H1 (cell line): ENCODE measurements around the gene RTN4. TPM values are rescaled to one million over a fixed set of nuclear protein-coding genes. Genes with fewer than 3 reads are reported as not detected.

Experiments
- CTCF ChIA-PET: fragments of 300-600 bp; sonication (Branson Sonifier 250); formaldehyde crosslinking; loops from one replicate; lab custom pipeline; 2021; ENCODE audit not compliant: partially characterized antibody; lab: Charles Lee
- POLR2A ChIA-PET: fragments of 300-600 bp; sonication (Branson Sonifier 250); formaldehyde crosslinking; loops from one replicate; lab custom pipeline; 2021; ENCODE audit warnings: inconsistent platforms; ENCODE audit not compliant: partially characterized antibody; lab: Charles Lee
- DNase-seq, 2 experiments: peaks; one replicate each; pipeline versions ENCODE4 v3.0.0 to v3.0.0-alpha.2; 2010 to 2022; ENCODE audit warnings: low spot score in 2 of 2, low read depth in 1 of 2, mixed read lengths in 1 of 2
- FAIRE-seq: peaks from 2 replicates; lab custom pipeline; 2011; peaks lifted over from hg19 to GRCh38; lab: Jason Lieb, UNC
- H2AFZ ChIP-seq: 2 replicates; pipeline ENCODE4 v1.8.1; 2012; ENCODE audit warnings: low read length, inconsistent platforms
- H2AK5ac ChIP-seq: 2 replicates; pipeline ENCODE4 v1.6.1; 2013; ENCODE audit warnings: low read depth, low read length
- H2BK120ac ChIP-seq: replicated peaks from 2 replicates; pipeline ENCODE3; 2013; ENCODE audit warnings: low read depth, low read length, inconsistent platforms
- H2BK12ac ChIP-seq: 2 replicates; pipeline ENCODE4 v1.6.1; 2013; ENCODE audit warnings: low read depth, low read length
- H2BK15ac ChIP-seq: 2 replicates; pipeline ENCODE4 v1.6.1; 2013; ENCODE audit warnings: low read length
- H2BK20ac ChIP-seq: 2 replicates; pipeline ENCODE4 v1.6.1; 2013; ENCODE audit warnings: low read length
- H2BK5ac ChIP-seq: 2 replicates; pipeline ENCODE4 v1.6.1; 2013; ENCODE audit warnings: low read depth, low read length
- H3K14ac ChIP-seq: 2 replicates; pipeline ENCODE4 v1.6.1; 2013; ENCODE audit warnings: inconsistent platforms; ENCODE audit not compliant: insufficient read length
- H3K18ac ChIP-seq: 2 replicates; pipeline ENCODE4 v1.6.1; 2013; ENCODE audit warnings: low read length; ENCODE audit errors: extremely low read depth
- H3K23ac ChIP-seq: 2 replicates; pipeline ENCODE4 v1.6.1; 2013; ENCODE audit warnings: inconsistent platforms; ENCODE audit not compliant: insufficient read length
- H3K23me2 ChIP-seq: 2 replicates; pipeline ENCODE4 v1.6.1; 2013; ENCODE audit warnings: low read depth, low read length
- H3K27ac ChIP-seq: 2 replicates; pipeline ENCODE4 v1.6.1; 2011; ENCODE audit warnings: low read depth, low read length, inconsistent platforms
- H3K27me3 ChIP-seq, 4 experiments: replicated peaks in 1 of 4; 1 replicate in 1 of 4; 2 replicates in 3 of 4; pipeline versions ENCODE4 v1.6.1 to v1.8.1; 2011 to 2013; ENCODE audit warnings: low read length in 3 of 4, mild to moderate bottlenecking in 3 of 4, inconsistent platforms in 2 of 4, mixed read lengths in 2 of 4, moderate library complexity in 1 of 4; ENCODE audit not compliant: control insufficient read depth in 3 of 4, insufficient read depth in 3 of 4; ENCODE audit errors: extremely low read depth in 1 of 4
- H3K36me3 ChIP-seq, 4 experiments: 2 replicates each; pipeline versions ENCODE4 v1.6.1 to v1.8.1; 2011 to 2013; ENCODE audit warnings: mild to moderate bottlenecking in 4 of 4, low read length in 3 of 4, moderate library complexity in 2 of 4, control low read depth in 1 of 4, inconsistent platforms in 1 of 4; ENCODE audit not compliant: insufficient read depth in 4 of 4, control insufficient read depth in 2 of 4
- H3K4ac ChIP-seq: replicated peaks from 2 replicates; pipeline ENCODE3; 2013; ENCODE audit warnings: low read length, low read depth, mixed read lengths, inconsistent platforms; ENCODE audit not compliant: insufficient read length
- H3K4me1 ChIP-seq, 4 experiments: replicated peaks in 1 of 4; 1 replicate in 1 of 4; 2 replicates in 3 of 4; pipeline versions ENCODE4 v1.6.1 to v1.8.1; 2011 to 2013; ENCODE audit warnings: low read length in 3 of 4, inconsistent platforms in 2 of 4, mixed read lengths in 1 of 4; ENCODE audit not compliant: insufficient read depth in 4 of 4, control insufficient read depth in 3 of 4
- H3K4me2 ChIP-seq, 2 experiments: 2 replicates each; pipeline versions ENCODE4 v1.6.1 to v1.8.1; 2011 to 2013; ENCODE audit warnings: low read depth in 2 of 2, low read length in 2 of 2, control low read depth in 1 of 2, inconsistent platforms in 1 of 2, mild to moderate bottlenecking in 1 of 2; ENCODE audit not compliant: insufficient read depth in 1 of 2
- H3K4me3 ChIP-seq, 4 experiments: fragments of 200-600, 300-600 bp in 1 of 4; sonication (generic), shearing (Covaris generic), sonication (Bioruptor Twin) in 1 of 4; 2 replicates each; pipeline versions ENCODE4 v1.5.1 to v1.8.1; 2011 to 2016; ENCODE audit warnings: low read length in 4 of 4, low read depth in 3 of 4, control low read depth in 2 of 4, inconsistent platforms in 2 of 4, mild to moderate bottlenecking in 2 of 4, mixed read lengths in 1 of 4, moderate library complexity in 1 of 4; ENCODE audit not compliant: insufficient read depth in 2 of 4; ENCODE audit errors: extremely low read depth in 1 of 4
- H3K56ac ChIP-seq: replicated peaks from 2 replicates; pipeline ENCODE3; 2013; ENCODE audit warnings: low read depth, mild to moderate bottlenecking, mixed read lengths, low read length, inconsistent platforms; ENCODE audit not compliant: insufficient read length
- H3K79me1 ChIP-seq: 2 replicates; pipeline ENCODE4 v1.6.1; 2013; ENCODE audit warnings: low read depth, low read length, control low read depth
- H3K79me2 ChIP-seq, 2 experiments: 2 replicates each; pipeline versions ENCODE4 v1.6.1 to v1.8.1; 2012 to 2013; ENCODE audit warnings: low read length in 2 of 2, mild to moderate bottlenecking in 2 of 2, inconsistent platforms in 1 of 2; ENCODE audit not compliant: insufficient read depth in 2 of 2, control insufficient read depth in 1 of 2
- H3K9ac ChIP-seq, 4 experiments: replicated peaks in 1 of 4; 1 replicate in 1 of 4; 2 replicates in 3 of 4; pipeline versions ENCODE4 v1.6.1 to v1.8.1; 2011 to 2013; ENCODE audit warnings: low read depth in 3 of 4, low read length in 3 of 4, control low read depth in 2 of 4, mild to moderate bottlenecking in 2 of 4, moderate library complexity in 2 of 4, inconsistent platforms in 1 of 4; ENCODE audit errors: extremely low read depth in 1 of 4
- H3K9me3 ChIP-seq, 2 experiments: 2 replicates each; pipeline versions ENCODE4 v1.6.1 to v1.8.1; 2012 to 2013; ENCODE audit warnings: mild to moderate bottlenecking in 2 of 2, moderate library complexity in 2 of 2, control low read depth in 1 of 2, inconsistent platforms in 1 of 2, low read depth in 1 of 2, low read length in 1 of 2, mixed read lengths in 1 of 2; ENCODE audit not compliant: insufficient read depth in 2 of 2
- H4K20me1 ChIP-seq, 2 experiments: replicated peaks in 1 of 2; 2 replicates each; pipeline versions ENCODE3 to v1.8.1; 2011 to 2013; ENCODE audit warnings: inconsistent platforms in 2 of 2, low read length in 2 of 2, mild to moderate bottlenecking in 1 of 2; ENCODE audit not compliant: insufficient read depth in 2 of 2, control insufficient read depth in 1 of 2
- H4K5ac ChIP-seq: 2 replicates; pipeline ENCODE4 v1.6.1; 2013; ENCODE audit warnings: low read length, low read depth, mixed read lengths, inconsistent platforms; ENCODE audit not compliant: insufficient read length
- H4K8ac ChIP-seq: 2 replicates; pipeline ENCODE4 v1.8.0; 2013; ENCODE audit warnings: mild to moderate bottlenecking, moderate library complexity, low read length, inconsistent platforms; ENCODE audit not compliant: insufficient read depth; ENCODE audit errors: extremely low read depth
- H4K91ac ChIP-seq: replicated peaks from 2 replicates; pipeline ENCODE3; 2013; ENCODE audit warnings: low read length, mixed read lengths, inconsistent platforms; ENCODE audit not compliant: insufficient read length
- BACH1 ChIP-seq: IDR thresholded peaks from 2 replicates; pipeline ENCODE4 v1.6.1; 2012; ENCODE audit warnings: low read length, improper control_type of control experiment
- EGR1 ChIP-seq: IDR thresholded peaks from 2 replicates; pipeline ENCODE4 v1.6.1; 2011; ENCODE audit warnings: low read depth, low read length, borderline replicate concordance
- HDAC2 ChIP-seq, 2 experiments: fragments of 300-600 bp in 1 of 2; sonication (generic) in 1 of 2; IDR thresholded peaks; 2 replicates each; pipeline ENCODE4 v1.6.1; 2011 to 2012; ENCODE audit warnings: low read depth in 2 of 2, low read length in 2 of 2, mild to moderate bottlenecking in 2 of 2, moderate library complexity in 2 of 2, borderline replicate concordance in 1 of 2, inconsistent platforms in 1 of 2
- KDM4A ChIP-seq: IDR thresholded peaks from one replicate; pipeline ENCODE4 v1.7.1; 2012; ENCODE audit warnings: low read depth, mild to moderate bottlenecking, moderate library complexity, low read length, inconsistent platforms; ENCODE audit not compliant: severe bottlenecking
- SAP30 ChIP-seq: fragments of 300-600 bp; sonication (generic); IDR thresholded peaks from 2 replicates; pipeline ENCODE4 v1.7.1; 2012; ENCODE audit warnings: low read length, moderate library complexity, mild to moderate bottlenecking, inconsistent platforms; ENCODE audit not compliant: insufficient read depth, insufficient replicate concordance
- SIRT6 ChIP-seq: IDR thresholded peaks from one replicate; pipeline ENCODE4 v1.7.1; 2012; ENCODE audit warnings: low read length, inconsistent platforms
- SP2 ChIP-seq: IDR thresholded peaks from 2 replicates; pipeline ENCODE4 v1.6.1; 2012; ENCODE audit warnings: mild to moderate bottlenecking, low read length, inconsistent platforms
- SUZ12 ChIP-seq: fragments of 200-600 bp; sonication (generic); IDR thresholded peaks from 2 replicates; pipeline ENCODE4 v1.6.1; 2012; ENCODE audit warnings: mild to moderate bottlenecking, inconsistent platforms, low read length, moderate library complexity, mixed read lengths
- TCF12 ChIP-seq: IDR thresholded peaks from 2 replicates; pipeline ENCODE4 v1.6.1; 2011; ENCODE audit warnings: low read depth, mild to moderate bottlenecking, low read length
- WGBS, 2 experiments: shearing (Covaris generic) in 1 of 2; methylation state at CpG; one replicate each; pipeline versions ENCODE4 v1.1.6 to v1.1.7; 2013 to 2015; ENCODE audit warnings: low lambda C conversion rate in 2 of 2, mixed read lengths in 2 of 2, inconsistent platforms in 1 of 2, low coverage in 1 of 2, missing lambda C conversion rate in 1 of 2; ENCODE audit not compliant: insufficient replicate concordance in 2 of 2, insufficient coverage in 1 of 2, insufficient read length in 1 of 2; ENCODE audit errors: extremely low coverage in 1 of 2, missing lambda C conversion rate in 1 of 2; 5-methylcytosine and 5-hydroxymethylcytosine counted together
- polyA plus RNA-seq, 7 experiments: library from polyadenylated mRNA; depleted of rRNA in 3 of 7; stranded (reverse) in 5 of 7; unstranded in 2 of 7; fragments of >200 nt in 5 of 7; fragments of 200-250 nt in 2 of 7; gene quantifications; 1 replicate in 5 of 7; 2 replicates in 1 of 7; 4 replicates in 1 of 7; pipeline versions ENCODE4 v1.2.1 to v1.2.3, GENCODE V29; 2011 to 2013; ENCODE audit warnings: missing spikeins in 2 of 7, mixed read lengths in 2 of 7
- total RNA-seq: library from RNA; stranded (reverse); fragmentation: NEBNext Ultra II Directional; extraction: Animal tissue kit (Norgen Biotek cat#: 25700); gene quantifications from 2 replicates; pipeline ENCODE4 v1.2.1, GENCODE V29; 2021

RTN4 gene
- total and polyA plus RNA-seq, 2 of the 8 experiments (the other 6 are each of a cell fraction or from before 2014, with no cell fraction given) = 179 to 242 TPM

GRCh38 chr2:55025627-55026026 lies 24.6 kb downstream of the RTN4 start:
- POLR2A ChIA-PET = interaction anchor here (1.3 to 1.7 kb wide), 3 partner anchors 12 to 25 kb away, joined by 3 to 6 read pairs (median 4); partner anchors contain the start of gene RTN4
- CTCF ChIA-PET = interaction anchor here (0.9 to 2.2 kb wide), 4 partner anchors 12 to 89 kb away, joined by 3 to 15 read pairs (median 4); no protein-coding TSS in a partner anchor
- Histone ChIP-seq H2AK5ac (no peak overlapping the region), H3K4me2 (no peak overlapping the region), H3K56ac (no peak overlapping the region), H2BK12ac (no peak overlapping the region), H3K27me3 (no peaks in the 10 kb centered on the region), H3K23ac (no peak overlapping the region), H3K4me1 (peaks cover 0 to 27% (median 20%) of the 10 kb centered on the region in 4 experiments; a peak in 5 of 7 replicates), H2BK5ac (no peak overlapping the region), H3K4me3 (no peak overlapping the region), H3K27ac (no peak overlapping the region), H3K79me2 (peaks cover 28 to 99% of the 10 kb centered on the region in 2 experiments), H3K9me3 (no peaks in the 10 kb centered on the region), H3K9ac (no peak overlapping the region), H2BK15ac (no peak overlapping the region), H4K20me1 (peaks cover 22 to 28% of the 10 kb centered on the region in 2 experiments), H2AFZ (no peak overlapping the region), H4K5ac (no peak overlapping the region), H4K8ac (no peak overlapping the region), H3K14ac (no peak overlapping the region), H3K36me3 (no peaks in the 10 kb centered on the region; a peak in 1 of 8 replicates), H3K4ac (no peak overlapping the region), H3K18ac (no peak overlapping the region), H2BK120ac (no peak overlapping the region), H3K23me2 (peaks cover 3% of the 10 kb centered on the region; the same call in 1 of the 2 replicates), H4K91ac (no peak overlapping the region), H3K79me1 (peaks cover 3% of the 10 kb centered on the region; the same call in 1 of the 2 replicates), H2BK20ac (no peak overlapping the region)
- WGBS, 2 experiments = 97% methylated on average over 2 of the region's 2 CpGs; no CpG with 5 or more reads in 1 of the 2 experiments
- TF ChIP-seq HDAC2 (IDR thresholded peaks at IDR 0.05; ENCODE audit: borderline replicate concordance in 1 of 2, low read depth in 2 of 2, low read length in 2 of 2) (no peak), SAP30 (no peak), BACH1 (no peak), SUZ12 (no peak), EGR1 (no peak), TCF12 (no peak), KDM4A (no peak), SP2 (no peak), SIRT6 (no peak)
- DNase-seq (no peak), FAIRE-seq (no peak)
